NCI-H748 treated with DMSO at 0.1 percent for 48 hours (cell line): Measurements from ENCODE around the gene PLD2.
"Not testable (repeated sequence)": the region's sequence is repeated elsewhere in the genome, so short reads cannot be mapped to it uniquely, and the experiment has no call there.

Experiments
- DNase-seq: peaks from one replicate; lab custom pipeline; 2025; lab: John Stamatoyannopoulos, UW

The PLD2 gene

GRCh38 chr17:4790705-4791088 lies 16.3 kb upstream of the PLD2 start:
- no peak for DNase-seq

GRCh38 chr17:4795168-4795567 lies 11.8 kb upstream of the PLD2 start:
- DNase-seq, result no peak

GRCh38 chr17:4796552-4796920 lies 10.4 kb upstream of the PLD2 start:
- DNase-seq, result peak; percentile 29

- DNase-seq, result no peak
Observed at GRCh38 chr17:4800462-4801196, 6.3 kb upstream of the PLD2 start.

- no peak for DNase-seq
Observed at GRCh38 chr17:4802228-4802627, 4.7 kb upstream of the PLD2 start, which contains the start of gene C17orf114. TSS of gene C17orf114 (minus strand) at chr17:4802328.

- no peak for DNase-seq
Observed at GRCh38 chr17:4806456-4806776, 536 bp upstream of the PLD2 start.

- DNase-seq, result no peak
Observed at GRCh38 chr17:4807605-4808377, 839 bp downstream of the PLD2 start.

- DNase-seq, result no peak
Observed at GRCh38 chr17:4808378-4808767, 1.4 kb downstream of the PLD2 start.

- DNase-seq, result no peak
Observed at GRCh38 chr17:4810696-4811290, 3.8 kb downstream of the PLD2 start.

- DNase-seq, result no peak
Observed at GRCh38 chr17:4811471-4811870, 4.5 kb downstream of the PLD2 start.

- no peak for DNase-seq
Observed at GRCh38 chr17:4812690-4813089, 5.7 kb downstream of the PLD2 start.

- DNase-seq, result no peak
Observed at GRCh38 chr17:4815043-4815675, 8.2 kb downstream of the PLD2 start.

GRCh38 chr17:4816826-4817225 lies 9.9 kb downstream of the PLD2 start:
- DNase-seq, result no peak

- no peak for DNase-seq
Observed at GRCh38 chr17:4818276-4818675, 11.3 kb downstream of the PLD2 start.

GRCh38 chr17:4822835-4823234 lies 15.9 kb downstream of the PLD2 start:
- DNase-seq, result no peak

- no peak for DNase-seq
Observed at GRCh38 chr17:4823373-4824089, 16.6 kb downstream of the PLD2 start.

GRCh38 chr17:4827399-4827798 lies 20.4 kb downstream of the PLD2 start:
- no peak for DNase-seq

GRCh38 chr17:4832829-4833177 lies 25.9 kb downstream of the PLD2 start:
- DNase-seq, result not testable (repeated sequence)

- peak; percentile 90 for DNase-seq
Observed at GRCh38 chr17:4833178-4833940, 26.4 kb downstream of the PLD2 start, which contains the start of gene MINK1. TSS of gene MINK1 (plus strand) at chr17:4833340. CDS start at chr17:4833584, 244 bp downstream.

- no peak for DNase-seq
Observed at GRCh38 chr17:4833941-4834680, 27.2 kb downstream of the PLD2 start.

GRCh38 chr17:4834681-4835020 lies 27.7 kb downstream of the PLD2 start:
- DNase-seq, result no peak
